ENCODE results near the gene ABCA1. TPM values are rescaled to one million over a fixed set of nuclear protein-coding genes. Genes with fewer than 3 reads are reported as not detected.

The ABCA1 gene
- total RNA-seq, 4 donors from 2014 or later: 4.2 to 43.7 (median 21.7) TPM

GRCh38 chr9:104788251-104788650 is 139.7 kb downstream of the ABCA1 start:
- Histone ChIP-seq H3K4me1 (no peaks in the 10 kb centered on the region), H3K27me3 (no peaks in the 10 kb centered on the region), H3K9me3 (no peaks in the 10 kb centered on the region), H3K4me3 (no peak overlapping the region), H3K27ac (no peak overlapping the region), H3K36me3 (peaks cover 0 to 93% (median 0%) of the 10 kb centered on the region in 3 donors)
- DNase-seq: no peak
- no peak for TF ChIP-seq POLR2A (IDR thresholded peaks at IDR 0.05)
- no peak for TF ChIP-seq CTCF (IDR thresholded peaks at IDR 0.05)

- Histone ChIP-seq H3K27ac (no peak overlapping the region), H3K4me3 (no peak overlapping the region), H3K4me1 (no peaks in the 10 kb centered on the region), H3K9me3 (no peaks in the 10 kb centered on the region), H3K36me3 (peaks cover 0 to 91% (median 0%) of the 10 kb centered on the region in 3 donors), H3K27me3 (no peaks in the 10 kb centered on the region)
- no peak for TF ChIP-seq CTCF (IDR thresholded peaks at IDR 0.05)
- no peak for DNase-seq
These were observed 140.5 kb downstream of the ABCA1 start for GRCh38 chr9:104787306-104788015.

- no peak for DNase-seq
- H3K27me3 ChIP-seq: no peaks in the 10 kb centered on the region
- H3K36me3 ChIP-seq: peaks cover 0 to 79% (median 0%) of the 10 kb centered on the region in 3 donors
- H3K9me3 ChIP-seq: no peaks in the 10 kb centered on the region
- no peak overlapping the region for H3K4me3 ChIP-seq
- H3K27ac ChIP-seq: no peak overlapping the region
- no peaks in the 10 kb centered on the region for H3K4me1 ChIP-seq
- TF ChIP-seq POLR2A (IDR thresholded peaks at IDR 0.05) (no peak), CTCF (IDR thresholded peaks at IDR 0.05) (no peak)
These were observed 141.7 kb downstream of the ABCA1 start for GRCh38 chr9:104786293-104786692.

- Histone ChIP-seq H3K4me1 (no peaks in the 10 kb centered on the region), H3K27me3 (no peaks in the 10 kb centered on the region), H3K36me3 (peaks cover 0 to 57% (median 0%) of the 10 kb centered on the region in 3 donors), H3K4me3 (no peak overlapping the region), H3K27ac (no peak overlapping the region), H3K9me3 (no peaks in the 10 kb centered on the region)
- TF ChIP-seq CTCF (IDR thresholded peaks at IDR 0.05): no peak
- no peak for TF ChIP-seq POLR2A (IDR thresholded peaks at IDR 0.05)
- DNase-seq: no peak
These were observed 143.9 kb downstream of the ABCA1 start for GRCh38 chr9:104784098-104784497.

GRCh38 chr9:104783588-104783987 is 144.4 kb downstream of the ABCA1 start:
- no peak for DNase-seq
- no peak for TF ChIP-seq CTCF (IDR thresholded peaks at IDR 0.05)
- TF ChIP-seq POLR2A (IDR thresholded peaks at IDR 0.05): no peak
- Histone ChIP-seq H3K4me3 (no peak overlapping the region), H3K4me1 (no peaks in the 10 kb centered on the region), H3K27ac (no peak overlapping the region), H3K9me3 (no peaks in the 10 kb centered on the region), H3K36me3 (peaks cover 0 to 52% (median 0%) of the 10 kb centered on the region in 3 donors), H3K27me3 (no peaks in the 10 kb centered on the region)

Data from Peyer's patch (tissue), 4 donors.